GM13977 (cell line): ENCODE data around the gene POLR3F.
"Not testable (repeated sequence)": the region's sequence is repeated elsewhere in the genome, so short reads cannot be mapped to it uniquely, and the experiment has no call there.

Experiments
- DNase-seq: peaks from one replicate; pipeline ENCODE4 v3.0.0; 2012; ENCODE audit warnings: low spot score
- CTCF ChIP-seq: IDR thresholded peaks from 2 replicates; pipeline ENCODE4 v1.5.1; 2012; ENCODE audit warnings: mild to moderate bottlenecking, control low read depth; ENCODE audit not compliant: insufficient read depth; ENCODE audit errors: extremely low read depth, missing control alignments
- in situ Hi-C: fragments of 300-500 bp; cut with MboI; formaldehyde crosslinking; loops from one replicate; pipeline ENCODE4 v1.12.0; 2022; ENCODE audit warnings: low sequenced_read_pairs, low pct_unique_long_range_greater_than_20kb, mixed read lengths, inconsistent platforms; ENCODE audit not compliant: unreplicated experiment

The POLR3F gene

GRCh38 chr20:18477821-18478220, 10.6 kb downstream of the POLR3F start:
- TF ChIP-seq CTCF, result no peak
- in situ Hi-C loops, result no loop called here
- no peak for DNase-seq

GRCh38 chr20:18481596-18481995, 14.4 kb downstream of the POLR3F start:
- in situ Hi-C loops, result no loop called here
- no peak for DNase-seq
- no peak for TF ChIP-seq CTCF

GRCh38 chr20:18488301-18488700, 21.1 kb downstream of the POLR3F start:
- no peak for TF ChIP-seq CTCF

GRCh38 chr20:18496042-18496441, 28.9 kb downstream of the POLR3F start:
- in situ Hi-C loops, result no loop called here
- no peak for DNase-seq
- no peak for TF ChIP-seq CTCF

More at GRCh38 chr20:18488301-18488700, 21.1 kb downstream of the POLR3F start:
- in situ Hi-C loops, result no loop called here
- DNase-seq, result no peak

- in situ Hi-C loops, result no loop called here
- peak; percentile 81 for DNase-seq
Observed at GRCh38 chr20:18496740-18497592, 29.8 kb downstream of the POLR3F start, which contains the start of gene RBBP9. Gene RBBP9, minus strand, starts transcription at chr20:18497225. Its CDS starts 58 bp downstream, at chr20:18497167.

GRCh38 chr20:18497603-18498002, 30.4 kb downstream of the POLR3F start:
- DNase-seq, result no peak
- in situ Hi-C loops, result no loop called here
- TF ChIP-seq CTCF, result no peak

More at GRCh38 chr20:18496740-18497592, 29.8 kb downstream of the POLR3F start, which contains the start of gene RBBP9:
- TF ChIP-seq CTCF, result no peak

GRCh38 chr20:18501672-18502071, 34.5 kb downstream of the POLR3F start:
- in situ Hi-C loops, DNase-seq: not testable (repeated sequence)
